Measurements from ENCODE around the gene TCP11.

DNA sequence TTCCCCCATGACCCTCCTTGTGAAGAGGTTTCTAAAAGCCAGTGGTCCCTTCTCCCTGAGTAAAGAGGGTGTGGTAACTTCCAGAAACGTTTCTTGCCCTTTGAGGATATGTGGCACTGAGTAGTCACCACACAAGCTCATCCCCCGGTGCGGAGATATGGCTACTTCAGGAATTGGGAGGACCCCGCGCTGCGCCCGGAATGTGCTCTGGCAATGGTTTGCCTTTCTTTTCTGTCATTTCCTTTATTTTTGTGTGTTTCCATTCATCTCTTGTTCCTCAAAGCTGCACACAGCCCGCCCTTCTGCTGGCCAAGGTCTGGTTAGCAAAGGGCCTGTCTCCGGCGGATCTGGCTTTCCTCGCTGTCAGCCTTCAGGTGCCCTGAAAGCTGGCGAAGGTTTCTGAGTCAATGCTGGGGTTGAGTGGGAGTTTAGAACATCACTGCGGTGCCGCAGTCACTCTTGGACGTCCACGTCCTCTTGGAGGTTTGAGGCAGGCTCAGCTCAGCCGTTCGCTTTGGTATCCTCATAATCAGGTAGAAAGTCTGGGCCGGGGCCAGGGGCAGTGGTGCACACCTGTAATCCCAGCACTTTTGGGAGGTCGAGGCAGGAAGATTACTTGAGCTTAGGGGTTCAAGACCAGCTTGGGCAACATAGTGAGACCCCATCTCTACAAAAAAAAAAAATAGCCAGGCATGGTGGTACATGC is 67.2 kb downstream of the TCP11 start:
- TF ChIP-seq CREB1 (IDR thresholded peaks at IDR 0.05) (no peak), CREB1 (CRISPR knock-in tag; IDR thresholded peaks at IDR 0.05) (no peak), EHMT2 (IDR thresholded peaks at IDR 0.05; ENCODE audit: borderline replicate concordance, low read depth, low read length) (no peak), SETDB1 (CRISPR knock-in tag; IDR thresholded peaks at IDR 0.05; ENCODE audit: borderline replicate concordance) (no peak), ZNF530 (CRISPR knock-in tag; IDR thresholded peaks at IDR 0.05; ENCODE audit: low read depth) (no peak), POLR2AphosphoS2 (IDR thresholded peaks at IDR 0.05; ENCODE audit: low read depth, low read length) (no peak)
- TF ChIP-seq, protein P1, sequence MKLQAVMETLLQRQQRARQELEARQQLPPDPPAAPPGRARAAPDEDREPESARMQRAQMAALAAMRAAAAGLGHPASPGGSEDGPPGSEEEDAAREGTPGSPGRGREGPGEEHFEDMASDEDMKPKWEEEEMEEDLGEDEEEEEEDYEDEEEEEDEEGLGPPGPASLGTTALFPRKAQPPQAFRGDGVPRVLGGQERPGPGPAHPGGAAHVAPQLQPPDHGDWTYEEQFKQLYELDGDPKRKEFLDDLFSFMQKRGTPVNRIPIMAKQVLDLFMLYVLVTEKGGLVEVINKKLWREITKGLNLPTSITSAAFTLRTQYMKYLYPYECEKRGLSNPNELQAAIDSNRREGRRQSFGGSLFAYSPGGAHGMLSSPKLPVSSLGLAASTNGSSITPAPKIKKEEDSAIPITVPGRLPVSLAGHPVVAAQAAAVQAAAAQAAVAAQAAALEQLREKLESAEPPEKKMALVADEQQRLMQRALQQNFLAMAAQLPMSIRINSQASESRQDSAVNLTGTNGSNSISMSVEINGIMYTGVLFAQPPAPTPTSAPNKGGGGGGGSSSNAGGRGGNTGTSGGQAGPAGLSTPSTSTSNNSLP (IDR thresholded peaks at IDR 0.05; ENCODE audit: low read depth, low read length): no peak
- TF ChIP-seq, protein P2, sequence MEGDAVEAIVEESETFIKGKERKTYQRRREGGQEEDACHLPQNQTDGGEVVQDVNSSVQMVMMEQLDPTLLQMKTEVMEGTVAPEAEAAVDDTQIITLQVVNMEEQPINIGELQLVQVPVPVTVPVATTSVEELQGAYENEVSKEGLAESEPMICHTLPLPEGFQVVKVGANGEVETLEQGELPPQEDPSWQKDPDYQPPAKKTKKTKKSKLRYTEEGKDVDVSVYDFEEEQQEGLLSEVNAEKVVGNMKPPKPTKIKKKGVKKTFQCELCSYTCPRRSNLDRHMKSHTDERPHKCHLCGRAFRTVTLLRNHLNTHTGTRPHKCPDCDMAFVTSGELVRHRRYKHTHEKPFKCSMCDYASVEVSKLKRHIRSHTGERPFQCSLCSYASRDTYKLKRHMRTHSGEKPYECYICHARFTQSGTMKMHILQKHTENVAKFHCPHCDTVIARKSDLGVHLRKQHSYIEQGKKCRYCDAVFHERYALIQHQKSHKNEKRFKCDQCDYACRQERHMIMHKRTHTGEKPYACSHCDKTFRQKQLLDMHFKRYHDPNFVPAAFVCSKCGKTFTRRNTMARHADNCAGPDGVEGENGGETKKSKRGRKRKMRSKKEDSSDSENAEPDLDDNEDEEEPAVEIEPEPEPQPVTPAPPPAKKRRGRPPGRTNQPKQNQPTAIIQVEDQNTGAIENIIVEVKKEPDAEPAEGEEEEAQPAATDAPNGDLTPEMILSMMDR (CRISPR knock-in tag; IDR thresholded peaks at IDR 0.05): no peak

All from HepG2 (cell line).